H1 (cell line): ENCODE data around the gene RIBC1. TPM values are rescaled to one million over a fixed set of nuclear protein-coding genes. Genes with fewer than 3 reads are reported as not detected.

Experiments used
- SRF ChIP-seq: IDR thresholded peaks from 2 replicates; pipeline ENCODE4 v1.6.1; 2011; ENCODE audit warnings: mild to moderate bottlenecking, low read depth, low read length, moderate library complexity
- YY1 ChIP-seq: IDR thresholded peaks from 2 replicates; pipeline ENCODE4 v1.6.1; 2011; ENCODE audit warnings: low read depth, mild to moderate bottlenecking, low read length
- polyA plus RNA-seq, 7 experiments: library from polyadenylated mRNA; depleted of rRNA in 3 of 7; stranded (reverse) in 5 of 7; unstranded in 2 of 7; fragments of >200 nt in 5 of 7; fragments of 200-250 nt in 2 of 7; gene quantifications; 1 replicate in 5 of 7; 2 replicates in 1 of 7; 4 replicates in 1 of 7; pipeline versions ENCODE4 v1.2.1 to v1.2.3, GENCODE V29; 2011 to 2013; ENCODE audit warnings: missing spikeins in 2 of 7, mixed read lengths in 2 of 7
- total RNA-seq: library from RNA; stranded (reverse); fragmentation: NEBNext Ultra II Directional; extraction: Animal tissue kit (Norgen Biotek cat#: 25700); gene quantifications from 2 replicates; pipeline ENCODE4 v1.2.1, GENCODE V29; 2021

The RIBC1 gene
- total and polyA plus RNA-seq, 2 of the 8 experiments (the other 6 are each of a cell fraction or from before 2014, with no cell fraction given), result 0.41 to 0.97 TPM

- TF ChIP-seq SRF, result no peak
- no peak for TF ChIP-seq YY1
Measured at GRCh38 chrX:53373307-53373706, 49.4 kb upstream of the RIBC1 start (continued).
